ENCODE data around the gene MYO16.
"Not testable (repeated sequence)": the region's sequence is repeated elsewhere in the genome, so short reads cannot be mapped to it uniquely, and the experiment has no call there.

The MYO16 gene

GRCh38 chr13:108747843-108748242 lies 118.4 kb downstream of the MYO16 start:
- no peak for DNase-seq

GRCh38 chr13:108752276-108752675 lies 122.9 kb downstream of the MYO16 start:
- DNase-seq = no peak

- no peak for DNase-seq
These were observed 125.7 kb downstream of the MYO16 start for GRCh38 chr13:108755083-108755482.

- DNase-seq = no peak
These were observed 130.7 kb downstream of the MYO16 start for GRCh38 chr13:108760129-108760528.

GRCh38 chr13:108760541-108760940 lies 131.1 kb downstream of the MYO16 start:
- DNase-seq = no peak

- DNase-seq = no peak
These were observed 138.6 kb downstream of the MYO16 start for GRCh38 chr13:108768035-108768434.

GRCh38 chr13:108769213-108770070 lies 140.0 kb downstream of the MYO16 start:
- no peak for DNase-seq

GRCh38 chr13:108775597-108775996 lies 146.2 kb downstream of the MYO16 start:
- DNase-seq = no peak

GRCh38 chr13:108776650-108777049 lies 147.2 kb downstream of the MYO16 start:
- DNase-seq = no peak

- DNase-seq = no peak
These were observed 148.3 kb downstream of the MYO16 start for GRCh38 chr13:108777421-108778420.

GRCh38 chr13:108779308-108779707 lies 149.9 kb downstream of the MYO16 start:
- no peak for DNase-seq

- no peak for DNase-seq
These were observed 151.3 kb downstream of the MYO16 start for GRCh38 chr13:108780706-108781105.

- DNase-seq = no peak
These were observed 151.9 kb downstream of the MYO16 start for GRCh38 chr13:108781312-108781711.

- DNase-seq = not testable (repeated sequence)
These were observed 153.1 kb downstream of the MYO16 start for GRCh38 chr13:108782480-108782879.

- no peak for DNase-seq
These were observed 156.4 kb downstream of the MYO16 start for GRCh38 chr13:108785844-108786243.

- no peak for DNase-seq
These were observed 157.2 kb downstream of the MYO16 start for GRCh38 chr13:108786456-108787200.

- DNase-seq = no peak
These were observed 158.4 kb downstream of the MYO16 start for GRCh38 chr13:108787700-108788414.

- DNase-seq = no peak
These were observed 160.1 kb downstream of the MYO16 start for GRCh38 chr13:108789476-108789875.

GRCh38 chr13:108795841-108796240 lies 166.4 kb downstream of the MYO16 start:
- no peak for DNase-seq

- no peak for DNase-seq
These were observed 167.9 kb downstream of the MYO16 start for GRCh38 chr13:108797354-108797753.

- DNase-seq = no peak
These were observed 178.4 kb downstream of the MYO16 start for GRCh38 chr13:108807841-108808240.

- DNase-seq = no peak
These were observed 182.8 kb downstream of the MYO16 start for GRCh38 chr13:108812165-108812564.
